GM12801 (cell line): ENCODE results near the gene TCN2.

Experiments used
- CTCF ChIP-seq: IDR thresholded peaks from one replicate; pipeline ENCODE4 v1.5.1; 2011; ENCODE audit warnings: control low read depth; ENCODE audit not compliant: insufficient read length; ENCODE audit errors: extremely low read depth

Gene TCN2

GRCh38 chr22:30648825-30649224, 41.9 kb downstream of the TCN2 start:
- TF ChIP-seq CTCF = no peak

- TF ChIP-seq CTCF = no peak
Observed at GRCh38 chr22:30649430-30650007, 42.5 kb downstream of the TCN2 start.

GRCh38 chr22:30650508-30651116, 43.6 kb downstream of the TCN2 start:
- TF ChIP-seq CTCF = no peak

- no peak for TF ChIP-seq CTCF
Observed at GRCh38 chr22:30652852-30653251, 45.9 kb downstream of the TCN2 start.

- TF ChIP-seq CTCF = no peak
Observed at GRCh38 chr22:30654361-30654760, 47.4 kb downstream of the TCN2 start.

- TF ChIP-seq CTCF = no peak
Observed at GRCh38 chr22:30655532-30655931, 48.6 kb downstream of the TCN2 start.

GRCh38 chr22:30662040-30662439, 55.1 kb downstream of the TCN2 start:
- TF ChIP-seq CTCF = no peak
